T follicular helper cell (primary cell): Measurements from ENCODE around the gene ITGB2.

Experiments used
- DNase-seq: peaks from one replicate; pipeline ENCODE4 v3.0.0-alpha.2; 2020; ENCODE audit warnings: low read depth

ITGB2 gene

GRCh38 chr21:44955141-44955797 is 34.6 kb upstream of the ITGB2 start:
- DNase-seq, result no peak

- DNase-seq, result no peak
These were observed 33.6 kb upstream of the ITGB2 start for GRCh38 chr21:44954281-44954771.

- DNase-seq, result no peak
These were observed 32.9 kb upstream of the ITGB2 start for GRCh38 chr21:44953628-44954021.

GRCh38 chr21:44952929-44953627 is 32.4 kb upstream of the ITGB2 start:
- DNase-seq, result no peak

GRCh38 chr21:44952116-44952928 is 31.6 kb upstream of the ITGB2 start:
- DNase-seq, result no peak

- DNase-seq, result no peak
These were observed 30.7 kb upstream of the ITGB2 start for GRCh38 chr21:44951186-44951915.

GRCh38 chr21:44950351-44950750 is 29.7 kb upstream of the ITGB2 start:
- DNase-seq, result no peak

- DNase-seq, result peak; percentile 76
These were observed 29.1 kb upstream of the ITGB2 start for GRCh38 chr21:44949779-44950198.

- no peak for DNase-seq
These were observed 28.6 kb upstream of the ITGB2 start for GRCh38 chr21:44949161-44949778.

- DNase-seq, result no peak
These were observed 27.9 kb upstream of the ITGB2 start for GRCh38 chr21:44948426-44949120.

GRCh38 chr21:44947930-44948331 is 27.2 kb upstream of the ITGB2 start:
- no peak for DNase-seq

GRCh38 chr21:44947111-44947929 is 26.6 kb upstream of the ITGB2 start:
- DNase-seq, result no peak

GRCh38 chr21:44946254-44947041 is 25.7 kb upstream of the ITGB2 start:
- no peak for DNase-seq

GRCh38 chr21:44944596-44944995 is 23.9 kb upstream of the ITGB2 start:
- no peak for DNase-seq

GRCh38 chr21:44943686-44944550 is 23.2 kb upstream of the ITGB2 start:
- DNase-seq, result no peak

- no peak for DNase-seq
These were observed 22.4 kb upstream of the ITGB2 start for GRCh38 chr21:44943005-44943685.

GRCh38 chr21:44942566-44942965 is 21.9 kb upstream of the ITGB2 start:
- DNase-seq, result no peak

- no peak for DNase-seq
These were observed 20.9 kb upstream of the ITGB2 start for GRCh38 chr21:44941567-44941966.
